Right ventricle myocardium superior (tissue), 1 donor: ENCODE results near the gene BDKRB2. TPM values are rescaled to one million over a fixed set of nuclear protein-coding genes. Genes with fewer than 3 reads are reported as not detected.

Experiments
- ATAC-seq: fragments of 200-7000 bp; cut with Tn5 transposase; one replicate; pipeline ENCODE4 v1.9.1; 2020; ENCODE audit warnings: mild to moderate bottlenecking; ENCODE audit not compliant: poor library complexity
- DNase-seq: peaks from one replicate; pipeline ENCODE4 v3.0.0-alpha.2; 2020
- intact Hi-C: fragments of 100-400 bp; cut with DNase I; formaldehyde crosslinking; loops from one replicate; pipeline ENCODE4 v1.11.2; 2022
- total RNA-seq: library from RNA; stranded (reverse); fragmentation: NEBNext Ultra II Directional; extraction: Animal tissue kit (Norgen Biotek cat#: 25700); gene quantifications from one replicate; pipeline ENCODE4 v1.2.1, GENCODE V29; 2021
- donor health status: DM: no; HTN: yes; CAD: no; lungs with severe emphysema.

BDKRB2 gene
- total RNA-seq, 1 donor from 2014 or later: 1.2 TPM

GRCh38 chr14:96173636-96174475 lies 30.8 kb upstream of the BDKRB2 start:
- DNase-seq (no peak), ATAC-seq (no peak)
- intact Hi-C loops: no loop called here

- intact Hi-C loops: no loop called here
- ATAC-seq (peak; percentile 37), DNase-seq (no peak)
Measured at GRCh38 chr14:96176275-96176674, 28.4 kb upstream of the BDKRB2 start.

- ATAC-seq: peak; percentile 87
- peak; percentile 60 for DNase-seq
- intact Hi-C loops: no loop called here
Measured at GRCh38 chr14:96176811-96177211, 27.8 kb upstream of the BDKRB2 start.

GRCh38 chr14:96177766-96178375 lies 26.8 kb upstream of the BDKRB2 start:
- intact Hi-C loops: no loop called here
- peak; percentile 26 for ATAC-seq
- DNase-seq: peak; percentile 52

GRCh38 chr14:96178461-96179321 lies 25.9 kb upstream of the BDKRB2 start:
- intact Hi-C loops: no loop called here
- DNase-seq (no peak), ATAC-seq (no peak)

GRCh38 chr14:96180043-96180874 lies 24.4 kb upstream of the BDKRB2 start:
- DNase-seq (no peak), ATAC-seq (no peak)
- intact Hi-C loops: no loop called here

GRCh38 chr14:96181186-96182056 lies 23.2 kb upstream of the BDKRB2 start:
- DNase-seq (no peak), ATAC-seq (no peak)
- intact Hi-C loops: no loop called here

GRCh38 chr14:96182546-96182945 lies 22.1 kb upstream of the BDKRB2 start:
- intact Hi-C loops: no loop called here
- no peak for ATAC-seq
- DNase-seq: no peak

GRCh38 chr14:96184737-96185136 lies 19.9 kb upstream of the BDKRB2 start:
- intact Hi-C loops: no loop called here

GRCh38 chr14:96187216-96188031 lies 17.2 kb upstream of the BDKRB2 start:
- intact Hi-C loops: no loop called here
- no peak for DNase-seq
- ATAC-seq: no peak

More at GRCh38 chr14:96184737-96185136, 19.9 kb upstream of the BDKRB2 start:
- DNase-seq: peak; percentile 55
- peak; percentile 31 for ATAC-seq

- ATAC-seq (no peak), DNase-seq (no peak)
- intact Hi-C loops: no loop called here
Measured at GRCh38 chr14:96189281-96189711, 15.3 kb upstream of the BDKRB2 start.

- no peak for ATAC-seq
- DNase-seq: no peak
- intact Hi-C loops: no loop called here
Measured at GRCh38 chr14:96191353-96191752, 13.3 kb upstream of the BDKRB2 start.

GRCh38 chr14:96191841-96192462 lies 12.7 kb upstream of the BDKRB2 start:
- DNase-seq: no peak
- intact Hi-C loops: no loop called here
- ATAC-seq: no peak

GRCh38 chr14:96192975-96193805 lies 11.4 kb upstream of the BDKRB2 start:
- no peak for DNase-seq
- intact Hi-C loops: no loop called here
- no peak for ATAC-seq

GRCh38 chr14:96194262-96194656 lies 10.4 kb upstream of the BDKRB2 start:
- DNase-seq (no peak), ATAC-seq (no peak)
- intact Hi-C loops: no loop called here
